ENCODE measurements around the gene HIRA.
"Not testable (repeated sequence)": the region's sequence is repeated elsewhere in the genome, so short reads cannot be mapped to it uniquely, and the experiment has no call there.

Gene HIRA

GRCh38 chr22:19438298-19438697 lies 6.8 kb upstream of the HIRA start:
- no peak for DNase-seq

GRCh38 chr22:19436444-19437161 lies 5.1 kb upstream of the HIRA start:
- DNase-seq: not testable (repeated sequence)

GRCh38 chr22:19434829-19435580 lies 3.5 kb upstream of the HIRA start:
- DNase-seq: no peak

DNA sequence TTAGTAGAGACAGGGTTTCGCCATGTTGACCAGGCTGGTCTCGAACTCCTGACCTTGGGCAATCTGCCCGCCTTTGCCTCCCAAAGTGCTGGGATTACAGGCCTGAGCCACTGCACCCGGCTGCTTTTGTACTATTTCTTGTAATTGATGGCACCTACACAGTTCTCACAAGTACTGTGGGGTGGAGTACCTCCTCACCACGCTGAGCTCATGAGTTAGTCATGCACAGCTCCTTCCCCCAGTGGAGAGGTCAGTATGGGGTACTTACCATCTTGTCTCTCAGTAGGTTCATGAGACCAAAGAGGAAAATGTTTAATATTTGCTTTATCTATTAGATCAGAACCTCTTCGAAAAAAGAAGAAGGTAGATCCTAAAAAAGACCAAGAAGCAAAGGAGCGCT lies 2.9 kb upstream of the HIRA start:
- DNase-seq: no peak

GRCh38 chr22:19432133-19432851 lies 759 bp upstream of the HIRA start, which contains the start of gene MRPL40:
MRPL40 (plus strand) TSS chr22:19432545; CDS start chr22:19432555, 10 bp downstream.
- DNase-seq: peak; percentile 89

GRCh38 chr22:19430890-19431541 lies 517 bp downstream of the HIRA start:
- peak; percentile 38 for DNase-seq

DNA sequence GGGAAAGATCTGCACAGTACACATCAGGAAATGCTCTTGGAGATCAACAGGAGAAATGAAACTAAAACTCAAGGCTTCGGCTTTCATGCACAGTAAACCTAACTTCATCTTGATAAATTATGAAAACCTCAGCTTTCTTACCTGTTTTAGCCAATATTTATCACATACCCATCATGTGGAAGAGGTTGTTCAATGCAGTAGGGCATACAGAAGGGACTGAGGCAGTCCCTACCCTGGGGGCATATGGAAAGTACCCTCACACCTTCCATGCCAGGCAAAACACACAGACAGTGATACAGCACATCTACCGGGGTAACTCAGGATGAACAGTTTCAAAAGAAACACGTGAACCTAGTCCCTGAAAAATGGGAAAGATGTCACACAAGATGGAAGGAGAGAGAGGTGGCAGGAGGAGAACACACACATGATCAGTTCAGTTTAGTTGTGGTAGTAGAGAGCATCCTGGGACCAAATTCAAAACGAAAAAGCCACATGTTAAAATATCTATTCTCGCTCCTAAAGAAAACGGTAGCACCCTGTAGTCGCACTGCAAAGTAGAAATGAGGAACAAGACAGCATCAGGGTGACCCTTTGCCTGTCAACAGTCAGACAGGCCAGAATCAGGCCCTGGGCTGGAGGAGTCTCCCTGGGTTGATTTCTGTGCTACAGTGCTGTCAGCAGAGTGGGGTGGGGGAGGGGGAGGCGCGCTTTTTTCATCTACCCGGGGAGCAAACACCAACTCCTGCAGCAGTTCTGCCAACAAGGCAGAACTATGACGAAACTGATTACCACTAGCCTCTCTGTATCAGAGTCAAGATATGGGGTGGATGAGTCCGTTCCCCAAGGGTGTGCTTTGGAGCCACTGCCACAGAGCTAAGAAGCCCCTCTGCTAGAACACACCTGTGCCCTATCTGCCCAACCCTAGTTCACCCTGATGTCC lies 1.3 kb downstream of the HIRA start:
- no peak for DNase-seq

- no peak for DNase-seq
Measured at GRCh38 chr22:19424186-19424500, 7.4 kb downstream of the HIRA start.

DNA sequence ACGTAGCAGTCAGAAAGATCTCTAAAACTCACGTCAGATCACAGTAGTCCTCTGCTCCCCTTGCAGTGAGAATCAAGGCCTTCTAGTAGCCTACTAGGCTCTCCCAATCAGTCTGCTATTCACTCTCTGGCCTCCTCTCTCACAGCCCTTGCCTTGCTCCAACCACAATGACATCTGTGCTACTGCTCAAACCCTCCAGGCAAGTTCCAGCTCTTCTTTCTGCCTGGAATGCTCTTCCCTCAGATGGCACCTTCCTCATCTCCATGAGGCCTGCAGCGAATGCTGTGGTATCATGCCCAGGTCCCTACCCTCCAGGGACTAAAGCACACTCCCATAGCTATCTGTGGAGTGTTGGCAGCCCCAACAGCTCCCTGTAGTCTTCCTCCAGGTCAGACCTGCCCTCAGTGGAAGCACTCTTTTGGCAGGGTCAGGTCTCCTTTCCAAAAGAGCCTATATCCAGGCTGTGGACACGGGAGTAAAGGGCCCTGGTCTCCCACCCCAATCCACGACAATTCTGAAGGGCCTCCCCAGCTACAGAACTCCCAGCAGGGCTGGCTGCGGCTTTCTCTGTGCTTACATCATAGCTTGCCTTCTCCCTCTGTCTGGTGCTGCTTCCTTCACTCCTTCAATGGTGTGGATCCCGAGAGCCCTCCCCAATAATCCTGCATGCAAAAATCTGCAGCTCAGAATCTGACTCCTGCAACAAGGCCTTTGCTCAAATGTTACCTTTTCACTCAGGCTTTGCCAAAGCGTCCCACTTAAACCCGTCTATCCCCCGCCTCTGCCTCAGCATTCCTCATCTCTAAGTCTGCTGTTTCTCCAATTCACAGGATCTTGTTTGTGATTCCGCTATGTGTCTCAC lies 8.9 kb downstream of the HIRA start:
- DNase-seq: no peak

DNA sequence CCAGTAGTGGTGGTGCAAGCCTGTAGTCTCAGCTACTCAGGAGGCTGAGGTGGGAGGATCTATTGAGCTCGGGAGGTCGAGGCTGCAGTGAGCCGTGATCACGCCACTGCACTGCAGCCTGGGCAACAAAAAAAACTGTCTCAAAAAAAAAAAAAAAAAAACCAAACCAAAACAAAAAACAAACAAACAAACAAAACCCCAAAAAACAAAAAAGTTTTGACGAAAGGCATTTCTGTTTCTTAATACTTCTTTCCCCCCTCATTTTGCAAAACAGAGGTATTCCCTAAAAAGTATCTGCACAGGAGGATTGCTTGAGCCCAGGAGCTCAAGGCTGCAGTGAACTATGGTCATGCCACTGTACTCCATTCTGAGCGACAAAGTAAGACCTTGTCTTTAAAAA lies 11.2 kb downstream of the HIRA start:
- DNase-seq: no peak

DNA sequence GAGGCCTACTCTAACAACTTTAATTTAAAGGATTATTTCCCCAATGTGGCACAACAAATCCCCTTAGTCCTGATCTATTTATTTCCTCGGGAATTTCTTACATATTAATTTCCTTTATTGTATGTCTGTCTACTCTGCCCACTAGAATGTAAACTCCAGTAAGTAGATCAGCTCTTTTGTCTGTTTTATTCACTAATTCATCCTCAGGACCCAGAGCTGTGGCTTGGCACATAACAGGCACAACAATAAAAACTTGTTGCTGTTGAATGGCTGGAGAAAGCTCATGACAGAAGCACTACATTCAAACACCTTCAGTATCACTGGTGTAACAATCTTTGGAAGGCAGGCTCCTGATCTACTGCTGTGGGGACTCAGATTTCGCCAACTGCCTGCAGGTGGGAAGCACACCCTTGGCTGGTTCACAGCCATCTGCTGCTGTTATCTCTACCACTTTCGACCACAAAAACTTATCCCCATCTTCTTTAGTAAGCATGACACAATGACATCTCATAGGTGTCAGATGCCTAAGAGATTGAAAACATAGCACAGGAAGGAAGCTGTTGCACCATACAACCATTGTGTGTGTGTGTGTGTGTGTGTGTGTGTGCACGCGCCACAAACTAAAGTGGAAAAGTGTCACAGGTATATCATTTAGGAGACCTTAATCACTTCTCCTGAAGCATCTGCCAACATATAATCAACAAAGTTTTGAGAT lies 11.9 kb downstream of the HIRA start:
- no peak for DNase-seq

DNA sequence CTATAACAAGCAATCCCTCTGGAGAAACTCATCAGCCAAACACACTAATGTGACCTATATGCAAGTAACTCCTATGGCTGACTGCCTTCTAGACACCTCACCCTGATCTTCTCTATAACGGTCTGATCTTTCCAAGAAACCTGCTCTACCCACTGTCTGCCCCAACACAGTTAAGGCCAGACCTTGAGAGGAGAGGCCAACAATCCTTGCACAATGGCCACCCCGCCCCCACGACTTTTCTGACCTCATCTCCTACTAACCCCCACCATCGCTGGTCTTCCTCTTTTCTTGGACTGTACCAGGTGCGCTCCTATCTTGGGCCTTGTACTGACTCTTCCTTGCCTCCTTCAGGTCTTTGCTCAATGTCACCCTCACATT lies 12.5 kb downstream of the HIRA start:
- no peak for DNase-seq

GRCh38 chr22:19412923-19413322 lies 18.6 kb downstream of the HIRA start:
- no peak for DNase-seq

DNA sequence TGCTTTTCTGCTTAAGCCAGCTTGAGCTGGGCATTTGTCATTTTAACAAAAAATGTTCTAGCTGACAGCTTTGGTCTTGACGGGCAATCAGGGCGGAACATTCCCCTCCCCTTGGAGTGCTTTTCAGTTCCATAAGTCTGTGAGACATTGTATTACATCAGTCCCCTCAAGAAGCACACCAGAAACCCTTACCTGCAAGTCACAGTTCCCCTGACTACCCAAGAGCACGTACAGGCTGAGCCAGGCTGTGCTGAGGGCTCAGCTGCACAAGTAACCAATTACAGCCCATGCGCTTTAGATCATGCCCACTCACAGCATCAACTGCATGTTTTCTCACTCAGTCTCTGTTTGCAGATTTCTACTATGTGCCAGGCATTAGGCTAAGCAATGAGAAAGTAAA lies 19.1 kb downstream of the HIRA start:
- DNase-seq: no peak

DNA sequence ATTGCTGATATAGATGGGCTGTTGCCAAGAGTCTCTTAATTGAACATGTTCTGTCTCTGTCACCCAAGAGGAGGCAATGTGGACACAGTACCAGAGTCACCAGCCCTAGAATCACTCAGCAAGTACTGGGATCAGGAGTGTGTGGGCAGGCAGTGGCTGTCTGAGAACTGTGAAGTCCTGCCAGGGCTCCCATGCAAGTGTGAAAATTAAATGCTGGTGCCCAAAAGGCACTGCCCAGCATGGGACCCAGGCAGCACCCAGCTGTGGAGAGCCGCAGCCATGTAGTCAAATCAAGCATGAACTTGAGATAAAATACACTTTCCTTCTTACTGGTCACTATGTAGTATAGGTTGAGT lies 19.9 kb downstream of the HIRA start:
- no peak for DNase-seq

GRCh38 chr22:19410941-19411689 lies 20.4 kb downstream of the HIRA start:
- no peak for DNase-seq

GRCh38 chr22:19407649-19408606 lies 23.6 kb downstream of the HIRA start:
- DNase-seq: no peak

DNA sequence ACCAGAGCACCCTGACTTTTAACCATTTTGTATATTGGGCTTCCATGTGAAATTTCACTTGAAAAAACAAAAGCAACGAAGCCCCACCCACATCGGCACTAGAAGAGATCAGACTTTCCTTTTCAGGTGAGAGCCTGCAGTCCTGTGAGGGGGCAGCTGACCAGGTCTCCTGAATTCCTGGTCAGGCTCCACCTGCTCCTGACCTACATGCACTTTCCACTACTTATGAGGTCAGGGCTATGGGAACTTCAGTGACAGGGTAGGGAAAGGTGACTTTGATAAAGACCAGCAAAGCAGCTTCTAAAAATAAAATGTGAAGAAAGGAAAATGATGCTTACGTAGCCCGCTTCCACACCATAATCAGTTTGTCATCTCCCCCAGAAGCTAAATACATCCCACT lies 24.7 kb downstream of the HIRA start:
- no peak for DNase-seq

All from T1000 (cell line).